ENCODE data around the gene TCF7L2.

Gene TCF7L2

DNA sequence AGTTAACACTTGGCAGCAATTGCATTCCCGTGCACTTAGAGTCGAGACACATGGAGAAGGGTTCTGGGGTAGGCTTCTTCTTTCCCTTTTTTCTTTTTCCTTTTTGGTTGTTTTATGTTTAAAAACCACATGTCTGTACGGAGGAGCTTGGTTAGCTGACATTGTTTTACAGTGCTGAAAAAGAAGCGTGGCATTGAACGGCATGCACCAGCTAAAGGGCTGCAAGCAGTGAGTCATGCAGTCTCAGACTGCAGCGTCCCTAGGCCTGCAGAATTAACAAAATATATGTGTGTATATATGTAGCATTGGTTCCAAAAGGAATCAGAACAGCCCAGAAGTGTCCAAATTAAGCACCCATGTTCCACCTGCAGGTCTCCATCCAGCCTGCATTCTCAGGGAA is 211.0 kb downstream of the TCF7L2 start:
- no peak for DNase-seq

DNA sequence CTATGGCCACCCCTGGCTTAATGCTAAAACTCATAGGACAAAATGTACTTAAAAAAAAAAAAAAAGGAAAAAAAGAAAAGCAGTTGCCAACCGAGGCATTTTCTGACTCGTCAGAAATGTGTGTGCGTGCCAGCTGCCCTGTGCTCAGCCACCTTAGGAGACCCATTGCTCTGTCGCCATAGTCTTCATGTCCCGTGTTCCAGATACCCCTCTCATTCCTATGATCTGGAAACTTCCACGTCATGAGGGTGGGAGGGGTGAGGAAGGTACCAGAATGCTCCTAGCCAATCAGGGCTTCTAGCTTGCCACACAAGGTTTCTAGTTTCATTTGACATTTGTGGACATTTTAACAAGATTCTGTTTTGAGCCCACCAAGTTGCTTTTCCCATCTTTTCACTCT is 212.9 kb downstream of the TCF7L2 start:
- no peak for DNase-seq

GRCh38 chr10:113165673-113166072 is 215.6 kb downstream of the TCF7L2 start:
- no peak for DNase-seq

- DNase-seq: no peak
These were observed 217.7 kb downstream of the TCF7L2 start for GRCh38 chr10:113167702-113168101.

DNA sequence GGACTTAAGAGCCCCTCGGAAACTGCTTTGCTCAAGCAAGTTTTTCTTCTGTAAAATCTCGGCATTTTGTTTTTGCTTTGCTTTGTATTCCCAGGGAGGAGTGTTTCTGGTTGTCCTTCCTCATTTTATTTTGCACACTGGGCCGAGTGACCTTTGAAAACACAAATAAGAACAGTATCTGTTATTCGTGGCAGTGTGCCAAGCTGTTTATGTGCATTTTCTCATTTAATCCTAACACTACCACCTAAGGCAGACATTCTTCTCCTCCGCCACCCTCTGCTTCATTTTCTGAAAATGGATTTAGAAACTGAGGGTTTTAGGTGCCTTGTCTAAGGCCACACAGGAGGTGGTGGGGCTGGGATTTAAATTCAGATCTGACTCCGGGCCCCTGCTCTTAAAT is 218.5 kb downstream of the TCF7L2 start:
- no peak for DNase-seq

DNA sequence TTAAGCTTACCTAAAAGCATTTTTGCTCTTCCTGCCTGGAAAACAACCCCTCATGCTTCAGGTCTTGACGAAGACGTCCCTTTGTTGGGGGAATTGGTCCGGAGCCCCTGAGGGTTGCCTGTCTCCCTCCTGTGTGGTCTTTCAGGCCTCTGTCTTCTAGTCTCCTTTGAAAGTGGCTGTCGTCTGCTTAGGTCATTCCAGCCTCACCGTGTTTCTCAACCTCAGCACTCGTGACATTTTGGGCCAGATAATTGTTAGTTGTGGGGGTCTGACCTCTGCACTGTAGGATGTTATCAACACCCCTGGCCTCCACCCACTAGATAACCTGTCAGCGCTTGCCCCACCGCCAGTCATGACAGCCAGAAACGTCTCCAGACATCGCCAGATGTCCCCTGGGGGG is 219.1 kb downstream of the TCF7L2 start:
- DNase-seq: no peak

GRCh38 chr10:113169853-113170460 is 219.9 kb downstream of the TCF7L2 start:
- no peak for DNase-seq

GRCh38 chr10:113171662-113172061 is 221.6 kb downstream of the TCF7L2 start:
- DNase-seq: no peak

DNA sequence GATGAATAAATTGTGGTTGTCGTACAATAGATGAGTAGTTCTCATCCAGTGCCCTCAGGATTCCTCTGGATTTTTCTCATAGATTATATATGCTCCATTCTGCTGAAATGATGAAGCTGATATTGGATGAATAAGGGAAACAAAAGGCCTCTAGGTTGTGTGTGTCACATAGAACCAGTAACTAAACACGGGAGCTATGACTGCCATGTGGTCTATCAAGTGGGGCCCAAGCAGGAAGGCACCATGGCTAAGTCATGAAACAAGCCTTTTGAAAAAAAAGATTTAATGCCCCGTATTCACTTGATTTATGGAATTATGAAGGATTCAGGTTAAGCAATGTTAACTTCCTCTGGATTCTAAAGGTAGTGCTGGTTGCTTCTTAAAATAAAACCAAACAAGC is 225.1 kb downstream of the TCF7L2 start:
- no peak for DNase-seq

GRCh38 chr10:113175756-113176651 is 226.0 kb downstream of the TCF7L2 start:
- no peak for DNase-seq

- no peak for DNase-seq
These were observed 226.7 kb downstream of the TCF7L2 start for GRCh38 chr10:113176652-113177155.

DNA sequence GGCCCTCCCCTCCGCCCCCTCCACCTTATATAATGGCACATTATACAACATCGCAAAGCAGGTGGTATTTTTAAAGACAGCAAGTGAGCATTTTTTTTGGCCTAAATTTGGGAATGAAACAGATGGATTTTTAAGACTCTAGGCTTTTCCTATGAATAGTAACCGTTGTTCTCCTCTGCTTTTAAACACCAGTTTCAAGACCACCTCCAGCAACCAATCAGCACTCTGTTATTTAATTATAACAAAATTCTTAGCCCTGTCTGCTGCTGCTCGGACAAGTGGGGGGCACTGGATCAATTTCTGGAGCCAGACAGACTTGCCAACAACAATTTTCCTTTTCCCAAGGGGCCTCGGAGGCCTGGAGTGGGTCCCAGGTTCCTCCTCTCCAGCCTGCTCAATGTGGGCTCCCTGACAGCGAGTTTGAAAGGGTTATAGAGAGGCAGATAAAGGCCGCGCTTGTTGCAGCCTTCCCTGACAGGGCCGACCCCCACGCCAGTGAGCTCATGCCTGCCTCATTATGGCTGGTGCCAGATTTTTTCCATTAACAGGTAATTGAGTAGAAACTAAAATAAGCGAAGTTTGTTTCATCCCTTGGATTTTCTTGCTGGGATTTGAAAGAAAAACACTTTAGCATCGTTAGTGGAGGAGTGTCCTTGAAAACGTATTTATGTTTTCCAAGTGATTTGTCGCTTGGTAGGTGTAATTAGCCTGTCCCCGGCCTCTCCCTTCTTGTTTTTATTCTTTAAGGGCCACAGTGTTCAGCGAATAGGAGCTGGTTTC is 227.3 kb downstream of the TCF7L2 start:
- peak; percentile 21 for DNase-seq

GRCh38 chr10:113177936-113178335 is 227.9 kb downstream of the TCF7L2 start:
- DNase-seq: no peak

DNA sequence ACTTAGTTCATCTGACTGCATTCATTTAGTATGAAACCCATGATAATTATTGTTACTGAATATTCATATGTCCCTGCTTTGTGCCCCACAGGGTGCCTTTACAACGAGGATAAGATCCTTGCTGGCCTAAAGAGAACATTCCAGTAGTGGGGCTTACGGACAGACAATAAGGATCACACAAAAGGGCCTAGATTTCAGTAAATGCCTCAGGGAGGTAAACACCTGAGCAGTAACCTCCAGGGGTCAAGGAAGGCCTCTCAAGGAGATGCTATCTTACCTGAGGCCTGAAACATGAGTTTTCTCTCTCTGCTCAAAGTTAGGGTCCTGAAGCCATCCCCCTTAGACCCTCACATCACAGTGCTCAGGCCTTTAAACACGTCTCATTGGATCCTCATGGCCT is 228.7 kb downstream of the TCF7L2 start:
- no peak for DNase-seq

DNA sequence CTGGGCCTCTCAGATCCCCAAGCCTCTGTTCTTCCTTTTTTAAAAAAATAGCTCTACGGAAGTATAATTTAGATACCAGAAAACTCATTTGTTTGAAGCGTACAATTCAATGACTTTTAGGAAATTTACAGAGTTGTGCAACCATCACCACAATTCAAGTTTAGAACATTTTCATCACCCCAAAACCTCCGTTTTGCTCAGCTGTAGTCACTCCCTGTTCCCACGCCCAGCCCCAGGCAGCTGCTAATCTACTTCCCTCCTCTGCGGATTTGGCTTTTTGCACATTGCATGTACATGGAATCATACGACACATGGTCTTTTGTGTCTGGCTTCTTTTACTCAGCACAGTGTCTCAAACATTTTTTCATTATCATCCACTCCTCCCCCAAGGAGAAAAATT is 229.2 kb downstream of the TCF7L2 start:
- DNase-seq: no peak

GRCh38 chr10:113179966-113180365 is 229.9 kb downstream of the TCF7L2 start:
- no peak for DNase-seq

- no peak for DNase-seq
These were observed 230.5 kb downstream of the TCF7L2 start for GRCh38 chr10:113180401-113181154.

DNA sequence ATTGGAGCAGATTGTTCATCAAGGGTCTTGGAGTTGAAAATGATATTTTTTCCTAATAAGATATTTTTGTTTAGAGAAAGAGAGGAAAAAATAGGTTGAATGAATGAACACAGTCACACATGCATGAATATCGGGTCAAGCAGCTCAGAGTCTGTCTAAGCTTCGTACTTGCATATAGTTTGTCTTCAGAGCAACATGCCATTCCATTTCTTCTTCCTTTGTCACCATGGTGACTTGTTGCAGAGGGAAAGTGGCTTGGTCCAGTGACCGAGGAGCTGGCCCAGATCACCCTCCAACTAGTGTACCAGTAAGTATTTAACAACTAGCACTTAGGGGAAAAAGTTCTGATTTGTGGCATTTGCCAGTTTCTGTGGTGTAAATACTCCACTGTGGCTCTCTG is 232.1 kb downstream of the TCF7L2 start:
- no peak for DNase-seq

DNA sequence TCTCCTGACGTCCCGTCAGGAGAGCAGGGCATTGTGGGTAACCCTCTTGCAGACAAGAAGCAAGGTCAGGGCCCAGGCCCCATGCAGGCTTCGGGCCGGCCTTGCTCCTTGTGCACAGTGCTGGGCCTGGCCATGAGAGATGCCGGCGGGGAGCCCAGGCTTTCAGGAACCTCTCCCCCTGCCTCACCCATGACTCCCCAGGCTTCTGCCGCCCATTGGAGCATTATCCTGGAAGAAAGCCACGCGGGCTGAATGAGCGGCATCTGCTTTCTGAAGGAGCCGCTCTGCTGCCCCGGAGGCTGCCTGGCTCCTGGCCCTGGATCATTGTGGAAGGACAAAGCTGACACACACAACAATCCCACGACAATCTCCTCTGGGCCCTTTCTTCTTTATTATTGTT is 233.5 kb downstream of the TCF7L2 start:
- no peak for DNase-seq

DNA sequence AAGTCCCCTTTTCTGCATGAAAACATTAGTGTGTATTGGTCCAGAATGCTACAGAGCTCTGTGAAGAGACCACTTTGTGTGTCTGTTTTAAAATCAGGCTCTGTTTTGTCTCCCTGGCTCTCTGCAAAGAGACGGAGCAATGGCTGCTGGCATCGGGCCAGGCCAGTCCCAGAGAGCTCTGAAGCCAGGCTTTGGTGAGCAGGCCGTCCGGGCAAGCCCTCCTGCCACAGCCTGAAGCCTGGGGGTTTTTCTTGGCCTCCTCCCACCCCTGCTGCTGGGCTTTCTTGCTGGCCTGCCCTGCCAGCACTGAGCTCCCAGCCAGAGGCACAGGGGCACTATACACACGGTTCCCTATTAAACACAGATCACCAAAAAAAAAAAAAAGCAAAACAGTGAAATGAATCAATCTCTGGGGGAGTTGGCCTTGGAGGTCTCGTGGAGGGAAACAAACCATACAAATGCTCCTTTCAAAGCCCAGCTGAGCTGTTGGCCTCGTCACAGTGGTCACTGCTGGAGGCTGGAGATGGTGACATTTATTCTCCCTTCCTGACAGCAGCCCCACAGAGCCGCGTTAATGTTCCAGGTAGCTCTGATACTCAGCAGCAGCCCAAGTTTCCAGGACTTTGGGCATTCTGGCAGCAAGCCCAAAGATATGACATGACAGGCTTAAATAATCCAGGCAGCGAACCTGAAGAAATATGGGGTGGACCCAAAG is 237.2 kb downstream of the TCF7L2 start:
- peak; percentile 2 for DNase-seq

DNA sequence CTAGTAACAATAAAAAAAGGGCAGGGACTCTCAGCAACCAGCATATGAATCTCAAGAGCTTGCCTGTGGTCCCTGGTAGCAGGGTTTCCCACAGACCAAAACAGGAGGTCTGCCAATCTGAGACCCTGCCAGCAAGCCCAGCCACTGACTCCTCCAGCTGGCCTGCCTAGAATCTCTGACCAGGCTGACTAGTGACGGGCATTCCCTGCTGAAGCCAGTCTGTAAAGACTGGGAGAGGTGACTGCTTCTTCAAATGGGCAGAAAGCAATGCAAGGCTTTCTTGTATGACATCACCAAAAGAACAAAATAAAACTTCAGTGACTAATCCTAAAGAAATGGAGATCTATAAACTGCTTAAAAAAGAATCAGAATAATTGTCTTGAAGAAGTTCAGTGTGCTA is 249.4 kb downstream of the TCF7L2 start:
- no peak for DNase-seq

GRCh38 chr10:113202011-113202410 is 252.0 kb downstream of the TCF7L2 start:
- DNase-seq: no peak

Data from DMS79 treated with DMSO at 0.1 percent for 48 hours (cell line).